ENCODE measurements around the gene SASH1. TPM values are rescaled to one million over a fixed set of nuclear protein-coding genes. Genes with fewer than 3 reads are reported as not detected.

Gene SASH1
- total and polyA plus RNA-seq, 11 donors, result 10.7 to 47.5 (median 28.2) TPM

DNA sequence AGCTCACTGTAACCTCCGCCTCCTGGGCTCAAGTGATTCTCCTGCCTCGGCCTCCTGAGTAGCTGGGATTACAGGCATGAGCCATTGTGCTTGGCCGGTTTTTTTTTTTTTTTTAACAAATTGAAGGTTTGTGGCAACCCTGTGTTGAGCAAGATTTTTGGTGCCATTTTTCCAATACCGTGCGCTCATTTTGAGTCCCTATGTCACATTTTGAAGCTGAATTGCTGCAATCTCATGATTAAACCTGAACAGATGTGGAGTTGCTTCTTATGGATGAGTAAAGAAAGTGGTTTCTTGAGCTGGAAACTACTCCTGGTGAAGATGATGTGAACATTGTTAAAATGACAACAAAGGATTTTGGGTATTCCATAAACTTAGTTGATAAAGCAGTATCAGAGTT is 16.6 kb downstream of the SASH1 start:
- intact Hi-C loops (cut with DNase I), result no loop called here

DNA sequence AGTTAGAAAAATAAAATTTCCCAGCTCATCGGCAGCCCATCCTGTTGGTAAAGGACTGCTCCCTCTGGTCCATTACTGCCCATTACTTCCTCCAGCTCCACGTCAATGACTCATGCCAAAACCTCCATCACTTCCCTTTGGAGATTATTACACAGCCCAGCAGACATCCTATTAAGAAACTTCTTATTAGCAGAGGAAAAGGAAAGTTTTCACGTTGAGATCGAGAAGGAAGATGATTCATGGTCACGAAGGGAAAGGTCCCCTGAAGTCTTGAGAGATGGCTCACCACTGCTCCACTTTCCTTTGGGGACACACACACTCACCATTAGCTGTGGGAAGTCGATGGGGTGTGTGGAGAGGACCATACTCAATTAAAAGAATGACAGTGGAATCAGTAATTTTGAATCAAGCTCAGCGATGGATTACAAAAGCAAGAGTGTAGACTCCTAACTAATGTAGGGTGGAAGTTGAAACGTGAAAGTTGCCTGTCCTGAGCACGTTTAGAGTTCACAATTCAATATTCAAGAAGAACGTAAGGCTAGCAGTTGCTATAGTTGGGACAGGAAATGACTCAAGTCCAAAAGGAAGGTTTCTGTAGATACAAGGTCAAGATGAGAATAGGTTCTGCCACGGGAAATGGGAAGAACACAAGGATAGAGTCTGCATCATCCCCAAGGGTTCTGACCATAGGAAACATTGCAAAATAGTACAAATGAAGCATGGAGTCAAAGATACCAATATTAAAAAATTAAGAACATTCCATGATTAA is 21.6 kb downstream of the SASH1 start:
- ATAC-seq (peak in 3 of 4 donors; percentile 70 to 76 (median 75)), DNase-seq (no peak)
- peak overlapping the region in 2 of 12 donors; percentile 2 to 10 for H3K4me3 ChIP-seq
- peak overlapping the region; percentile 73 to 93 (median 86) for H3K27ac ChIP-seq
- no peaks in the 10 kb centered on the region for H3K27me3 ChIP-seq
- no peak for TF ChIP-seq POLR2A (IDR thresholded peaks at IDR 0.05)
- TF ChIP-seq, protein P1, sequence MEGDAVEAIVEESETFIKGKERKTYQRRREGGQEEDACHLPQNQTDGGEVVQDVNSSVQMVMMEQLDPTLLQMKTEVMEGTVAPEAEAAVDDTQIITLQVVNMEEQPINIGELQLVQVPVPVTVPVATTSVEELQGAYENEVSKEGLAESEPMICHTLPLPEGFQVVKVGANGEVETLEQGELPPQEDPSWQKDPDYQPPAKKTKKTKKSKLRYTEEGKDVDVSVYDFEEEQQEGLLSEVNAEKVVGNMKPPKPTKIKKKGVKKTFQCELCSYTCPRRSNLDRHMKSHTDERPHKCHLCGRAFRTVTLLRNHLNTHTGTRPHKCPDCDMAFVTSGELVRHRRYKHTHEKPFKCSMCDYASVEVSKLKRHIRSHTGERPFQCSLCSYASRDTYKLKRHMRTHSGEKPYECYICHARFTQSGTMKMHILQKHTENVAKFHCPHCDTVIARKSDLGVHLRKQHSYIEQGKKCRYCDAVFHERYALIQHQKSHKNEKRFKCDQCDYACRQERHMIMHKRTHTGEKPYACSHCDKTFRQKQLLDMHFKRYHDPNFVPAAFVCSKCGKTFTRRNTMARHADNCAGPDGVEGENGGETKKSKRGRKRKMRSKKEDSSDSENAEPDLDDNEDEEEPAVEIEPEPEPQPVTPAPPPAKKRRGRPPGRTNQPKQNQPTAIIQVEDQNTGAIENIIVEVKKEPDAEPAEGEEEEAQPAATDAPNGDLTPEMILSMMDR (IDR thresholded peaks at IDR 0.05), result no peak
- H3K4me1 ChIP-seq, result peaks cover 6 to 84% (median 69%) of the 10 kb centered on the region in 12 donors
- no peaks in the 10 kb centered on the region for H3K9me3 ChIP-seq
- no peaks in the 10 kb centered on the region for H3K36me3 ChIP-seq
- intact Hi-C loops (cut with DNase I), result no loop called here
- WGBS, 4 donors, result 46 to 54% (median 51%) methylated on average over 11 of the region's 11 CpGs

More for the DNA sequence above, 16.6 kb downstream of the SASH1 start:
- no peak for ATAC-seq
- H3K27ac ChIP-seq, result no peak overlapping the region
- no peak for DNase-seq
- H3K4me3 ChIP-seq, result no peak overlapping the region
- 93 to 95% (median 95%) methylated on average over 5 of the region's 5 CpGs for WGBS, 4 donors
- H3K4me1 ChIP-seq, result peaks cover 0 to 58% (median 41%) of the 10 kb centered on the region in 12 donors
- no peaks in the 10 kb centered on the region for H3K9me3 ChIP-seq
- TF ChIP-seq POLR2A (IDR thresholded peaks at IDR 0.05), result no peak
- TF ChIP-seq, protein P1 (IDR thresholded peaks at IDR 0.05), result no peak
- no peaks in the 10 kb centered on the region for H3K36me3 ChIP-seq
- H3K27me3 ChIP-seq, result no peaks in the 10 kb centered on the region

DNA sequence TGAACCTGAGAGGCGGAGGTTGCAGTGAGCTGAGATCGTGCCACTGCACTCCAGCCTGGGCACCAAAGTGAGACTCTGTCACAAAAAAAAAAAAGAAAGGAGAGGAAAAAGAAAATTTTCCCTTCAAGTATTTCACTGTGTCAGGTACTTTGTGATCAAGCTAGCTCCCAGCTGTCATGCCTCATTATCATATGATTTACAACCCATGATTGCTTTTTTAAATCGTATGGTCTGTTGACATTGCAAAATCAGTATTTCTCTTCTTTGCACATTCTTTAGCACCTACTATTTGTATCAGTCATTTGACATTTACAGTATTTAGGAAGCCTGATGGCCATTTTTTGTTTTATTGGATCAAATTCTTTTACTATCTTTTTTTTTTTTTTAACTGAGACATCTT is 22.4 kb downstream of the SASH1 start:
- peaks cover 6 to 89% (median 69%) of the 10 kb centered on the region in 12 donors for H3K4me1 ChIP-seq
- H3K36me3 ChIP-seq, result no peaks in the 10 kb centered on the region
- TF ChIP-seq POLR2A (IDR thresholded peaks at IDR 0.05), result no peak
- TF ChIP-seq, protein P1 (IDR thresholded peaks at IDR 0.05), result no peak
- no peak overlapping the region for H3K4me3 ChIP-seq
- no peaks in the 10 kb centered on the region for H3K9me3 ChIP-seq
- no peak for ATAC-seq
- no peaks in the 10 kb centered on the region for H3K27me3 ChIP-seq
- DNase-seq, result no peak
- peak overlapping the region; percentile 73 to 93 (median 86) for H3K27ac ChIP-seq
- WGBS, 4 donors, result 81 to 92% (median 82%) methylated on average over 3 of the region's 3 CpGs
- intact Hi-C loops (cut with DNase I), result no loop called here

DNA sequence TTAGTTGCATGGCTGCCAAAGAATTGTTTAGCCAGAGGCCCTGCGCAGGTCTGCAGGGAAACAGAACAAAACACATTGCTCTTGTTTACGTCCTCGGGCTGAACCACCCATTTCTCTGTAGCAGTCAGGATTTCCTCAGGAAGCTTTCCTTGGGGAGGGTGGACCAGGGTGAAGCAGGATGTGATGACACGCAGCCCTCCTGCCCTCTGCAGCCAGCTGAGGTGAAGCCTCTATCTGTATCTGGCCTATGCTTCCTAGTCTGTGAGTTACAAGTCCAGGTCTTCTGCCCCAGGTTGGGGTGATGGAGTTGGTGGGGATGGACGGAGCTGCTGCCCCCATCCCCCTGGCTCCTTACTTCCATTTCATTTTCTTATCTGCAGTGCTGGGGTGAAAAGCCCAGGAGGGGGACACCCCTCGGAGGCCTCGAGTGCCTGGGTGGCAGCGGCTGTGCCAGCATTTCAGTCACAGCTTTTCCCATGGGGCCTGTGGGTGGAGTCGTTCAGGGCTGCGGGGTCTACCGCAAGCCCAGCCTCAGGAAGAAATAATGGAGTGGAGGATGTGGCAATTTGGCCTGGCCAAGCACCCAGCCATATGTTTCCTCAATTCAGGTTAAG is 24.9 kb downstream of the SASH1 start:
- Histone ChIP-seq H3K4me1 (peaks cover 6 to 94% (median 63%) of the 10 kb centered on the region in 12 donors), H3K4me3 (peak overlapping the region in 1 of 12 donors; percentile 12), H3K36me3 (no peaks in the 10 kb centered on the region), H3K9me3 (no peaks in the 10 kb centered on the region), H3K27ac (peak overlapping the region; percentile 67 to 96 (median 86)), H3K27me3 (no peaks in the 10 kb centered on the region)
- ATAC-seq, result peak; percentile 77 to 91 (median 88)
- 31 to 58% (median 37%) methylated on average over 10 to 11 of the region's 11 CpGs for WGBS, 4 donors
- peak; percentile 72 to 81 (median 75) for DNase-seq
- intact Hi-C loops (cut with DNase I), result loop anchor here in 1 of 10 donors (2.0 kb wide), 1 partner anchor 29 kb away; no protein-coding TSS in a partner anchor
- TF ChIP-seq, protein P1 (IDR thresholded peaks at IDR 0.05), result no peak
- no peak for TF ChIP-seq POLR2A (IDR thresholded peaks at IDR 0.05)

Data from heart left ventricle (tissue), 16 donors.